GM21619 (cell line): Measurements from ENCODE around the gene EPN3.

ENCODE experiments used
- ATAC-seq: cut with Tn5 transposase; IDR thresholded peaks from one replicate; pipeline ENCODE4 v1.9.1; 2021; ENCODE audit not compliant: unreplicated experiment

Gene EPN3

DNA sequence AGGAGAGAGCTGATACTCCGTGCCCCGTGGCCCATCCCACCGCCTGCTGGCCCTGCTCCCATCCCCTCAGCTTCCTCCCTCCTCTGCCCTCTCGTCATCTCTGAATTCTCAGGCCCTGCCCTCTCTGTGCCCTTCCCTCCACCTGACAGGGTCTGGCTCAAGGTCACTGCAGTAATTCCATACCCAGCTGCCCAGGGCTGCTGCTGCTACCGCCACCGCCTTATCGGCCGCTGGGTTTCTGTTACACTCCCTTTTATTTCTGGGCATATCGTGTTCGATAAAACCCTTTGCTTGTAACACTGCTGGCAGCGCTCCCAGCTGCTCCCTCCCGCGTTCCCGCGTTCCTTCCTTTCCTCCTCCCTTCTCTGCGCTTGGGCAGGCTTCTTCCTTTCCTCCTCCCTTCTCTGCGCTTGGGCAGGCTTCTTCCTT, 1.2 kb downstream of the EPN3 start:
- ATAC-seq: no peak

DNA sequence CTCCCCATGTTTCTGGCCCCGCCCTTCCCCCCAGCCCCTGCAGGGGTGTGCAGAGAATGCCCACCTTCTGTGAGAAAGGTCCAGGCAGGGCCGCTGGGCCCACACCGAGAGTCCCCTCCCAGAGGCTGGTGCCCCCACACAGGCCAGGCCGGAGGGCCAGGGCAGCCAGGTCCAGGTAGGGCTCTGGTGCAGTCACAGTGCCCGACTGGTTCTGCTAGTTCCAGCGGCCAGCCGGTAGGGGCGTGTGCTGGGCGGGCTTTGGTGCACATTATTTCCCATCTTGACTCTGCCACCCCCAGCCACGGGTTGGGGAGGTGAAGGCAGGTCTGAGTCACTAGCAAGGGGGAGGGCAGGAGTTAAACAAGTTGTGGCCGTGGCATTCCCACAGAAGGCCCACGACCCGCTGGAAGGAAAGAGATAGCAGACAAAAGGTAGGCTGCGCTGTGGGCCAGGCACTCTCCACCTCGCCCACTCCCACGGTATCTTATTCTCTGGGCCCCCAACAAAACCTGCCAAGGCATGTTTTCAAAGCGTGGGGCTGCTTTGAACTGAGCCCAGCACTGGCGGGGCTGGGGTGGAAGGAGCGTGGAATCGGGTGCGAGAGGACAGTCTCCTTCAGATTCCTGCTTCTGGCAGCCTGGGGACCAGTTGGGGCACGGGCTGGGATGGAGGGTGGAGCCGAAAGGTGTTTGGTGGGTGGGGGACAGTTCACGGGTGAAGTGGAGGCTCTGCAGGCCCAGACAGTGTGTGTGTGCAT, 1.9 kb downstream of the EPN3 start:
- ATAC-seq: no peak

DNA sequence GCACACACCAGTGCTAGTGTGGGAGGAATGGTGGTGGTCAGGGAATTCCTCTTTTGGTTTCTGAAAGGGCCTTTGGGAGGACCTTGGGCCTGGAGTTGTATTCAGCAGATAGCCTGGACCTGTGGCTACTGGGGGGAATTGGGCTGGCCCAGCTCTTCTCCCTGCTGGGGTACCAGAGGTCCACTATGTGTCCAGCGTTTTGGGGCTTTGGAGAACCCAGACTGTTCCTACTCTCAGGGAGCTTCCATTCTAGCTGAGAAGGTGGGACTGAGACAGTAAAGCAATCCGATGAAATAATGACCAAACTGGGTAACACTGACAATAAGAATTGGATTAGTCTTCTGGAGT, 2.4 kb downstream of the EPN3 start:
- ATAC-seq: no peak

DNA sequence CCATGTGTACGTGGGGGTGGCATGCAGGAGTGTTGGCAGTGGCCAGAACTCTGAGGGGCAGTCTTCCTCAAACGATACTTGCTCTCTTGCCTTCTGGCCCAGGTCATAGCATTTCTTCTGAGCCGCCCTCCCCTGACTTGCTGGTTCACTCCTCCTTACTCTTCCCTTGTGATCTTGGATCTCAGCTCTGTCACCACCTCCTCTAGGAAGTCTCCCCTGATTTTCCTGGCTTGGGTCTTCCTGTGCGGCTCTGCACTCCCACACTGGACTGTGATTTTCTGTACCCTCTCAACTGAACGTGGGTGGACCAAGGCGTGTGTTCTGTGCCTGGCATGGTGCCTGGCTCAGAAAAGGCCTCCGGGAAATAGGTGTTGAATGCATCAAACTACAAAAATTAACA, 2.9 kb downstream of the EPN3 start:
- ATAC-seq: no peak

DNA sequence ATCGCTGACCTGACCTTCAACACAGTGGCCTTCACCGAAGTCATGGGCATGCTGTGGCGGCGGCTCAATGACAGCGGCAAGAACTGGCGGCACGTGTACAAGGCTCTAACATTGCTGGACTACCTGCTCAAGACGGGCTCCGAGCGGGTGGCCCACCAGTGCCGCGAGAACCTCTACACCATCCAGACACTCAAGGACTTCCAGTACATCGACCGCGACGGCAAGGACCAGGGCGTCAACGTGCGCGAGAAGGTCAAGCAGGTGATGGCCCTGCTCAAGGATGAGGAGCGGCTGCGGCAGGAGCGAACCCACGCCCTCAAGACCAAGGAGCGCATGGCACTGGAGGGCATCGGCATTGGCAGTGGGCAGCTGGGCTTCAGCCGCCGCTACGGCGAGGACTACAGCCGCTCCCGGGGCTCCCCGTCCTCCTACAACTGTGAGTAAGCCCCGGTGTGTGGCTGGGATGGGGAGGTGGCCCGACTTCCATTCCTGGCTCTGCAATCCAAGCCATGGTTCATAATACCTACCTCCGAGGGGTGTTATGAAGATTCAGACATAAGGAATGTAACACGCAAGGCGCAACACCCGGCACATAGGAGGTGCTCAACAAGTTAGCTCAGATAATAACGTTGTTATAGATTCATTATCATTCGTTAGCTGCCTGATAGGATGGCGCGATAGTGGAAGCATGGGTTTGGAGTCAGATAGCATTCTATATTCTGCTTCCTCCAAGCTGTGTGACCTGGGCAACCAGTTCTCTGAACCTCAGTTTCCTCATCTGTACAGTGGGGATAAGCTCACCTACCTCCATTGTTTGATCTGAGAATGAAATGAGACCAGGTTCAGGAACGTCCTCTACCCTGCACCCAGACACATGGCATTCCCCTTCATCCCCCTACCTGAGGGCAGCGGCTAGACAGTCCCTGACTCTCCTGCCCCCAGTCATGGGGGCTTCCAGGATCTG, 4.4 kb downstream of the EPN3 start:
- ATAC-seq: no peak

DNA sequence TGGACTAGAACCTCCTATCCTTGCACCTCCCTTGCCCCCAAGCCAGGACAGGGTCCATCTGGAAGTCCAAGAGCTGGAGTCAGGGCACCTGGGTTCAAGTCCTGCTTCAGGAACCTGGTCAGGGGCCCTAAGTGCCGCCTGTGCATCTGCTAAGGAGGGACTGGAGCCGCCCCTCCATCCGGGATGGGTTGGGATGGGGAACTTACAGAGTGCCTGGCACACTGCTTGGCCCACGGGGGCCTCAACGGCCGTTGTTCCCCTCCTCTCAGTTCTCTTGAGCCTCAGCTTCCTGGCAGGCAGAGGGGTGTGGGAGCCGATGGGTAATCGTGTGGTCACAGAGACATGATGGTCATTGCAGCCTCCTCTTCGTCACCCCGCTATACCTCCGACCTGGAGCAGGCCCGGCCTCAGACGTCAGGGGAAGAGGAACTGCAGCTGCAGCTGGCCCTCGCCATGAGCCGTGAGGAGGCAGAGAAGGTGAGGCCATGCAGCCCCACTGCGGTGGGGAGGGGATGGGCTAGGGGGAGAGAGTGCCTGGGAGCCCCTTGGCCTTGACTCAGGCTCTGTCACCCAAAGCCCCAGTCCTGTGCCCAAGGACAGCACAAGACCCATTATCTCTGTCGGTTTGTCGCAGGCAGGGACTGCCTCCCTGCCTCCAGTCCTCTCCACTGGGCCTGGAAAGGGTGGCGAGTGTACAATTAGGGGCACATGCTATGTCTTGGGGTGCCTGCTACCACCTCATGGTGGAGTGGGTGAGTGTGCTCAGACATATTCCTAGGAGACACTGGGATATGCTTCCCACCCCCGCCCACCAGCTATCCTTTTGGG, 5.4 kb downstream of the EPN3 start:
- ATAC-seq: no peak

DNA sequence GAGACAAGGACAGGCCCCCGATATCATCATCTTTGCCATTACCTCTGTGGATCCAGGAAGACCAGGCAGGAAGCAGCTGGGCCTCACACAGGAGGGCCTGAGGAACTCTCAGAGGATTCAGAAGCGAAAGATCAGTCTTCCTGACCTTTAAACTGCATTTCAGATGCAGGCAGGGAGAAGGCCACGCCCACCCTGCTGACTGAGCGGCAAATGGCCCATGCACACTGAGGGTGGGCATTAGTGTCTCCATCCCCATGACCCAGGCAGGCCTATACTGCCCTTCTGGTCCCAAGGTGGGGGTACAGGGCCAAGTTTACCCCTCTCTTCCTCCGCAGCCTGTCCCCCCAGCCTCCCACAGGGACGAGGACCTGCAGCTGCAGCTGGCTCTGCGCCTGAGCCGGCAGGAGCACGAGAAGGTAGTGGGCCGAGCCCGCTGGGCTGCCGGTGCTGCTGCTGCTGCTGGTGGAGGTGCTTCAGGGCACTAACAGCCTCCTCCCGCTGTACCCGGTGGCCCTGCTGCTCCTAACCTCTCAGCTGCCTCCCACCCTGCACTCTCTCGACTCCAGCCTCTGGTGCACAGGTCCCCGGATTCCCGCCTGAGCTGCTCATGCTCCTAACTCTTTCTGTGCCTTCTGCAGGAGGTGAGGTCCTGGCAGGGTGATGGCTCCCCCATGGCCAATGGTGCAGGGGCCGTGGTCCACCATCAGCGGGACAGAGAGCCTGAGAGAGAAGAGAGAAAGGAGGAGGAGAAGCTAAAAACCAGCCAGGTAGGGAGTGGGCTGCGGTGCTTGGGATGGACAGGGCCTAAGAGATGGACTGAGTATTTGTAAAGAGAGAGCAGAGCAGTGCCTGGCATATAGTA, 6.2 kb downstream of the EPN3 start:
- no peak for ATAC-seq

DNA sequence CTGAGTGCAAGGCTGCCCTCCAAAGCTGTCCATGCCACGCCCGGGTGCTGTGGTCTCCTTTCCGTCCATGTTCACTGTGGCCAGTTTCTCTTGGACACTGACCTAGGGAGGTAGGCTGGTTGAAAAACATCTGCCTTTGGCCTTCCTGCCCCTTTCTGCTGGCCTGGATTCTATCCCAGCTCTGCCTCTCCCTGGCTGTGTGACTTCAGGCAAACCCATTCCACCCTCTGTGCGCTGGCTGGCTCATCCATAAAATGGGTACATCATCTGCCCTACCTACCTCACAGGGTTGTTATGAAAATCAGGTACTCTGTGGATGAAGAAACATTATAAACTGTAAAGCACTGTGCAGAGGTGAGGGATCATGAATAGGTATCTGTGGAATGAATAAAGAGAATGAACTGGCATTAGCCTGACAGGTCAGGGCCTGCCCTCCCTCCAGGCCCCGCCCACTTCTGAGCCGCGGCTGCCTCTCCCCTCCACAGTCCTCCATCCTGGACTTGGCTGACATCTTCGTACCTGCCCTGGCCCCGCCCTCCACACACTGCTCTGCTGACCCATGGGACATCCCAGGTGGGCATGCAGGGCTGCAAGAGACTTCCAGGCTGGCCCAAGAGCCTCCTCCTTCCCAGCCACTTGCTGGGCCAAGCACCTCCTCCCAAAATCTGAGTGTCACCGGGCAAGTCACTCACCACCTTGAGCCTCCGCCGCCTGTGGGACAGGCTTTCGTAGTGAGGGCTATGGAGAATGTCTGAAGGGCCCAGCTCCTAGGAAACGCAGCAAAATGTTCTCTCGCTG, 7.4 kb downstream of the EPN3 start:
- ATAC-seq: no peak

DNA sequence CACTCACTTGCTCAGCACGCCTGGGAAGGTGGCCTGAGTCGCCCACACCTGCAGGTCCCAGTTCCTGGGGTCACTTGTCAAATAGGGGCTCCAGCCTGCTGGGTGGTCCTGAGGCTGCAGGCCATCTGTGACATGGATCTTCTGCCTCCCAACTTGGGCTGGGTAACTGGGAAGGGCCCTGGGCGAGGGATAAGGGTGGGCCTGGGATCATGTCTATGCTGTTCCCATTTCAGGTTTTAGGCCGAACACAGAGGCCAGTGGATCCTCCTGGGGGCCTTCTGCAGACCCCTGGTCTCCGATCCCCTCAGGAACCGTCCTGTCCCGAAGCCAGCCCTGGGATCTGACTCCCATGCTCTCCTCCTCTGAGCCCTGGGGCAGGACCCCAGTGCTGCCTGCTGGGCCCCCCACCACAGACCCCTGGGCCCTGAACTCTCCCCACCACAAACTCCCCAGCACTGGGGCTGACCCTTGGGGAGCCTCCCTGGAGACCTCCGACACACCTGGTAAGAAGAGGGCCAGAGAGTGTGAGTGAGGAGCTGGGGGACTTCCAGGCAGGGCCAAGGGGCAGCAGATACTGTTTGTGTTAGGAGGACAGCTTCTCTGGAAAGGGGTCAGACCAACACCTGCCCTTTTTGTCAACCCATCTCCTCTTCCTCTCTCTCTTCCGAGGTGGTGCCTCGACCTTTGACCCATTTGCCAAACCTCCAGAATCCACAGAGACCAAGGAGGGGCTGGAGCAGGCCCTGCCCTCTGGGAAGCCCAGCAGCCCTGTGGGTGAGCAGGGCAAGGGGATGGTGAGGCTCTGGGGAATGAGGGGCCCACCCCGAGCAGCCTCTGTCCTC, 8.2 kb downstream of the EPN3 start:
- ATAC-seq: no peak

DNA sequence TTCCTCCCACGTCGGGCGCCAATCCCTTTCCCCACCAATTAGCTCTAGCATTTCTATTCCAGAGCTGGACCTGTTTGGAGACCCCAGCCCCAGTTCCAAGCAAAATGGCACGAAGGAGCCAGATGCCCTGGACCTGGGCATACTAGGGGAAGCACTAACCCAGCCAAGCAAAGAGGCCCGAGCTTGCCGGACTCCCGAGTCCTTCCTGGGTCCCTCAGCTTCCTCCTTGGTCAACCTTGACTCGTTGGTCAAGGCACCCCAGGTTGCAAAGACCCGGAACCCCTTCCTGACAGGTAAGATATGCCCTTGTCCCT, 8.8 kb downstream of the EPN3 start:
- ATAC-seq: no peak

DNA sequence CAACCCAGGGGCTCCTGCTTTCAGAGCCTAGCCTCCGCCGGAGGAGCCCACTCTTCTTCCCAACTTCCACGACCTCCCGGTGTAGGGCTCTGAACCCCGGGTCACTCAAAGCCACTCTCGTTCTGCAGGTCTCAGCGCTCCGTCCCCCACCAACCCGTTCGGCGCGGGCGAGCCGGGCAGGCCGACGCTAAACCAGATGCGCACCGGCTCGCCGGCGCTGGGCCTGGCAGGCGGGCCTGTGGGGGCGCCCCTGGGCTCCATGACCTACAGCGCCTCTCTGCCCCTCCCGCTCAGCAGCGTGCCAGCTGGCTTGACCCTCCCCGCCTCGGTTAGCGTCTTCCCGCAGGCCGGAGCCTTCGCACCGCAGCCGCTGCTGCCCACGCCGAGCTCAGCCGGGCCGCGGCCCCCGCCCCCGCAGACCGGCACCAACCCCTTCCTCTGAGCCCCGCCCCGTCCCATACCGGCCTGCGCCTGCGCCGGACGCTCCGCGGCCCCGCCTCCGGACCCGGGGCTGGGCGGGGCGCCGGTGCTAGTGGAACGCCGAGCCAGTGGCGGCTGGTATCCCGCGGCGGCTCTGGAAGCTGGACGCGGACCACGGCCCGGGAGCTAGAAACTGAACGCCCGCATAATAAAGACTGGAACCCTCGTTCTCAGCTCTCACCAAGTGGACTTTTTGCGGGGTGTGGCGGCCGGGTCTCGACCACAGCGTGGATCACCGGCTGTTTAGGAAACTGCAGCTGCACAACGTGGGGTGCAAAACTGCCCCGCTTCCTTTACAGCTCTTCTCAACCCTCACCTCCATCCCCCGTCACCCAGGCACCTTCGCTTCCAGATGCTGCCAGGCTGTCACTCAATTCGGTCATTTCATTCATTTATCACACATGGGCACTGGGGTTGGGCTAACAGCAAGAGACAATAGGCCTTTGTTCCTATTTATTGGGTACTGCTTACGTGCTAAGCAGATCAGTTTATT, 9.5 kb downstream of the EPN3 start:
- peak; percentile 69 for ATAC-seq

DNA sequence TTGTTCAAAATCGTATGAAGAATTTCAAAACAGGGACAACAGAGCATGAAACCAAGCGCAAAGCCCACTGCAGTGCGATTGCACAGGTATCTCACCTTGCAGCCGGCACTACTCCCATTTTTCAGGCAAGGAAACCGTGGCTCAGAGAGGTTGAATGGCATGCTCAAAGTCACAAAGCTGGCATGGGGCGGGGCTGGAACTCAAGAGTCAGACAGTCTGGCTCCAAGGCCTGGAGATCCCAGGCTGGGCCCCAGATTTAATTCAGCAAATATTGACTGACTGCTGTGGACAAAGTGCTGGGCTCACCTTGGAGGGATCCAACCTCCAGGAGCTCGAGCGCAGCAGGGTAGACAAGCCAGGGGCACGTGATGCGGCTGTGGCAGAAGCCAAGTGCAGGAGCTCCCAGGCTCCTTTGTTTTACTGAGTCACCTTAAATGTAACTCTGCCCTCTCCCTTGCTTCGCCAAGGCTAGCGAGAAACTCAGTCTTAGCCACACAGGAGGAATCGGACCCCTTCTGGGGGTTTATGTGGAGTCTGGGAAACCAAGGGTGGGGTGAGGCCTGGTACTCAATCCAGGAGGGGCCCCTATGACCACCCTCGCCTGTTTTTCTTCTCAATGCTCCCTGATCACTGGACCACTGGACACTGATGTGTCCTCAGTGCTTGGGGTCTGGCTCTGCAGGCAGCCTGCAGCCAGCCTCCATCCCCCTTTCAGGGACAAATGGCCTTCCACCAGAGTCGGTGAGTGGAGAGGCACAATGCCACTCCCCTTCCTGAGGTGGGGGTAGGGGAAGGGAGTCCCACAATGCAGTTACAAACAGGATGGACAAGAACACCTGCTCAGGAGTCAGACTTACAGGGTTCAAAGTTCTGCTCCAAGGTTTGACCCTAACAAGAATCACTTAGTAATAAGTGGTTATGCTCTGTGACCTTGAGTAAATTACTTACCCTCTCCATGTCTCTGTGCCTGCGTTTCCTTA, 10.6 kb downstream of the EPN3 start:
- ATAC-seq: no peak

DNA sequence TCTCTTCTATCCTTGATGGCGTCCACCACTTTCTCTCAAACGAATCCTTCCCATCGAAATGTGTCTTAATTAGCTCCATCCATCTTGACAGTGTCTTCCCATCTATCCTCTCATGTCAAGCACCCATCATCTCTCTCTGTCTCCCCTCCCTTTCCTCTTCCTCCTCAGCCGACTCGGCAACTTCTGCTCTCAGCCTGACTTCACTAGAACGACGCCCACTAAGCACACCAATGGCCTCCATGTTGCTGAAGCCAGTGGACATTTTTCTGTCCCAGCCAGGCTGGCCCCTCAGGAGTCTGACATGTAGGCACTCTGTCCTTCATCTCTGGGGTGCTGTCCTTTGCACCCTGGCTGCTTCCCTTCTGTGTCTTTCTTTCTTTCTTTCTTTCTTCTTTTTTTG, 12.0 kb downstream of the EPN3 start:
- ATAC-seq: no peak

DNA sequence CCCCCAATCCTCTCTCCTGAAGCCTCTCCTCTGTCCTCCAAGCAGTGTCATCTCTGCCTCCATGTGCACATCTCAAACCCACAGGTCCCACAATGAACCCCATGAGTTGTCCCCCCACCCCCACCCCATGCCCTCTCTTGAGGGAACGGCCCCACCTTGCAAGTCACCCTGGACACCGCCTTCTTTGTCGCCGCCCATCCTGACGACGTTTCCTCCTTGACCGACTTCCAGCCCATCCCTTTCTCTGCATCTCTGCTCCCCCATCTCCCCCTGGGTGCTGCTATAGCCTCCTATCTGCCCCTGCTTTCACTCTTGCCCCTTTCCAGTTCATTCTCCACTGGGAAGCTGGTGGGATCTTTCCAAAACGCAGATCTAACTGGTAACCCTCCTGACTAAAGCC, 12.8 kb downstream of the EPN3 start:
- ATAC-seq: no peak

DNA sequence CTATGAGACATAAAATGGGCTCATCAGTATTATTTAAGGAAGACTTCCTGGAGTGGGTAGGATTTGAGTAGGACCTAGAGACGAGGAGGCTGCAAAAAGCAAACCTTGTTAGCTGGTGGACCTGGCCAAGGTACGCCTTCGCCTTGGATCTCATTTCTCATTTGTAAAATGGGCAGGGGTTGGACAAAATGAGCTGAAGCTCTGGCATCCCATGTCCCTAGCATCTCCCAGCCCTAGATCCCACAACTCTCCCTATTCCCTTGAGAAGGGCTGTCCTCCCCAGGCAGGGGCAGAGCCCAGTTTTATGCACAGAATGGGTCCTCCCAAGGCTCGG, 14.1 kb downstream of the EPN3 start:
- ATAC-seq: no peak

DNA sequence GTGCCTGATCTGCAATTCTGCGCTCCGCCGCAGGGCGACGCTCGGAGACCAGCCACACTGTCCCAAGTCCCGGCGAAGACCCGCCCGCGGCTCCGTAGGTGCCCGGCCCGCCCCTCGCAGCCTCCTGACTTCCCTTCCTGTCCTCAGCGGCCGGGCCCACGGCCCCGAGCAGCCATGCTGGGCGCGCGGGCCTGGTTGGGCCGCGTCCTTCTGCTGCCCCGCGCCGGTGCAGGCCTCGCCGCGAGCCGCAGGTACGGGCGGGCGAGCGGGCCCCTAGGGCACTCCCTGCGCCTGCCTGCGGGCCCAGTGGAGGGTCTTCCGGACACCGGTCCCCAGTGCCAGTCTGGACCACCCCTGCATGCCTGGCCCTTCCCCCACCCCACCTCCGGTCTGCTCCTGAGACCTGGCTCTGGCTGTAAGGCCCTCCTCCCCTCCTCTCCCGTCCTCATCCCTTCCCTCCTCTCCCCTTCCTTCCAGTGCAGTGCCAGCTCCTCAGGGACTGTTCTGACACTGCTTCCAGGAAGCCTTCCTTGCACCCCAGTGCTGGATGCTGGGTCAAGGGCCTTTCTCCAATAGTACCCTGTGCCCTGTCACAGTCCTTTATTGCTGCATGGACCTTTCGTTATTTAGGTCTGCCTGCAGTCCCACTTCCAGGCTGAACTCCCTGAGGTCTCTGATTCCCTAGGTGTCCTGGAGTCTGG, 14.7 kb downstream of the EPN3 start, which contains the start of gene SPATA20:
Gene SPATA20 (plus strand): TSS at position 140 of the 701 bp plus-strand sequence. CDS start 35 bp downstream, at position 175.
- ATAC-seq: peak; percentile 77
